RPMI7951 (cell line): ENCODE data around the gene DNAH2. TPM values are rescaled to one million over a fixed set of nuclear protein-coding genes. Genes with fewer than 3 reads are reported as not detected.

ENCODE experiments used
- DNase-seq: peaks from one replicate; pipeline ENCODE4 v3.0.0-alpha.2; 2012; ENCODE audit warnings: low read depth
- total RNA-seq: library from RNA; depleted of rRNA; stranded (reverse); fragments of >200 nt; shearing (Covaris generic); gene quantifications from 2 replicates; pipeline ENCODE4 v1.2.3, GENCODE V29; 2014

The DNAH2 gene
- total RNA-seq, 1 experiment from 2014 or later, result 3.2 TPM

DNA sequence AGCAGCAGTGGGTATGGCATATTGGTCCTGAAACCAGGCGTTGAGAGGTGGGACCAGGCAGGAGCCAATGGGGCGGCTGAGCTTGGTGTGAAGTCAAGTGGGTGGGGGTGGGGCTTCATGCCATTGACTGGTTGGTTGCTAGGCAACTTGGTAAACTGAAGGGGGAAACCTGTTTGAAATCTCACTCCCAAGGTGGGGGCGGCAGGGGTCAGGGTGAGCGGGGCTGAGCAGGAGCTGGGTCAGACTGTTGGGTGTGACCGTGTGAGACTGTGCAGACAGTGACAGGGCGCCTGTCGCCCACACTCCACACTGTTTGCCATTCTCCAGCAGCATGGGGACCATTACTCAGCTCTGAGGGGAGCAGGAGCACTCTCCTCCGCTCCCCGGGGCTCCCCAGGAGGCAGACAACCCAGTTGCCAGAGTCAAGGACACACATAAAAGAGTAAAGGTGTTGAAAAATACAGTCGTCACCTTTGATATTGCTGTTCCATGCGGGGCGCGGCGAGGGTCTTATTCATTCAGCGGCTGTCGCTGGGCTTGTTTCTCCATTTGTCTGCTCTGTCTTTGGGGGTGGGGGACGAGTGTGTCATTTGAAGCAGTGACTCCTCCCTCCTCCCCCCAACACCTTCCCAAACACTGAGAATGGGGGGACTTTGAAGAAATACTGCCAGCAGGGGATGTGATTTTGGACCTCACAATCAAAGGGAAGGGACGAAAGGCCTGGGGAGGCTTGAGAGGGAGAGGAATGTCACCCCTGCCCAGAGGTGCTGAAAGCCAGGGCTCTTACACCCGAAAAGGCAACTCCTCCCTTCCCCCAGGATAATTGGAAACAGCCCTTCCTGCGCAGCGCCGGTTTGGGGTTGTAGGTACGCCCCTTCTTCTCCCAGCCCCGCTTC, 13.7 kb upstream of the DNAH2 start:
- no peak for DNase-seq

DNA sequence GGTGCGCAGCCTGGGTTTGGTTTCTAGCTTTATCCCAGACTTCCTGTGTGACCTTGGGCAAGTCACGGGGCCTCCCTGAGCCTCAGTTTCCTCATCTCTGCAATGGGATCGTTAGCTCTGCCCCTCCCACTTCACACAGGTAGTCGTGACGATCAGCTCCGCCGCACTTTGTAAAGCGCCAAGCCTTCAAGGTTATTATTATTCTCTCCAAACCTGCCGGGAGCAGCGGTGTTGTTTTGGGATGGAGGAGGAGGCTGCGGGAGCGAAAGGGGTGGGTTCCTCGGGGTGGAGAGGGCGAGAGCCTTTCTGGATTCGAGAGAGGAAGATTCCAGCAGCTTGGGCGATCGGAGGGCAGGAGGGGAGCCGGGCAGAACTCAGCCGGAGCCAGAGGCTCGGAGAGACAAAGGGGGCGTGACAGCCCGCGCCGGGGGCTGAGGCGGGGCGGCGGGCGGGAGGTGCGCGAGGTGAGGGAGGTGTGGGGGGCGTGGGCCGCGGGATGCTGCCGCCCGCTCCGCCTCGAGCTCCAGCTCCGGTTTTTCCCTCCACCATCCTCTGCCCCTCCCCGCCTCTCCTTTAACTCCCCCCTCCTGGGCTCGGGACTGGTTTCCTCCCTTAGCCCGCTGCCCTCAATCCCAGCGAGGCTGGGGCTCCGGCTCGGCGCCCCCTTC, 12.8 kb upstream of the DNAH2 start, which contains the start of gene EFNB3:
EFNB3 (plus strand) TSS at position 602 of the 668 bp plus-strand sequence. CDS start 397 bp downstream, outside the sequence.
- no peak for DNase-seq

DNA sequence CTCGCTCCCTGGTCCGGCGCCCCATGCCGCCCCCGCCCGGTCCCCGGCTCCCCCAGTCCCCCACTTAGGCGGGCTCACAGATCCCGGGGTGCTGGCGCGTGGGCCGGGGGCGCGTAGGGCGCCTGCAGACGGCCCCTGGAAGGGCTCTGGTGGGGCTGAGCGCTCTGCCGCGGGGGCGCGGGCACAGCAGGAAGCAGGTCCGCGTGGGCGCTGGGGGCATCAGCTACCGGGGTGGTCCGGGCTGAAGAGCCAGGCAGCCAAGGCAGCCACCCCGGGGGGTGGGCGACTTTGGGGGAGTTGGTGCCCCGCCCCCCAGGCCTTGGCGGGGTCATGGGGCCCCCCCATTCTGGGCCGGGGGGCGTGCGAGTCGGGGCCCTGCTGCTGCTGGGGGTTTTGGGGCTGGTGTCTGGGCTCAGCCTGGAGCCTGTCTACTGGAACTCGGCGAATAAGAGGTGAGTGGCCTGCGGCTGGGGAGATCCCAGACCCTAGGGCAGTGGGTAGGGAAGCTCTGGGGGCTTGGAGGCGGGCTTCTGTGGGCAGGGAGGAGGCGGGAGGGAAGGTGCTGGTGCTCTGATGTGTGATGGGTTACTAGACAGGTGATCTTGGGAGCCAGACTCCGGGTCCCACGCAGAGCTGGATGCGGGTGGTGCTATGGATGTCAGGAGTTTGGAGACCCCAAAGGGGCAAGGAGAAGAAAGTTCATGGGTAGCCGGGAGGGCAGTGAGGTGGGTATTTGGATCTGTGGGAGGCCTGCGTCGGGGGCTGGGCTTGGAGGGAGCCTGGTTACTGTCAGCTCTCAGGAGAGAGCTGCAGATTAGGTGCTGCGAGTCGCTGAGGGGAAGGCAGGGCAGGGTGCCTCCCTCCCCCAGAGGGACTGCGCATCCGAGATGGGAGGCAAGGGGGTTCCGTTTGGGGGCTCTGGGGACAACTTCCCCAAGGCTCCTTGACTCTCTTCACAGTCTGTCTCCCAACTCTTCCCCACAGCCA, 12.0 kb upstream of the DNAH2 start:
- DNase-seq, result no peak

DNA sequence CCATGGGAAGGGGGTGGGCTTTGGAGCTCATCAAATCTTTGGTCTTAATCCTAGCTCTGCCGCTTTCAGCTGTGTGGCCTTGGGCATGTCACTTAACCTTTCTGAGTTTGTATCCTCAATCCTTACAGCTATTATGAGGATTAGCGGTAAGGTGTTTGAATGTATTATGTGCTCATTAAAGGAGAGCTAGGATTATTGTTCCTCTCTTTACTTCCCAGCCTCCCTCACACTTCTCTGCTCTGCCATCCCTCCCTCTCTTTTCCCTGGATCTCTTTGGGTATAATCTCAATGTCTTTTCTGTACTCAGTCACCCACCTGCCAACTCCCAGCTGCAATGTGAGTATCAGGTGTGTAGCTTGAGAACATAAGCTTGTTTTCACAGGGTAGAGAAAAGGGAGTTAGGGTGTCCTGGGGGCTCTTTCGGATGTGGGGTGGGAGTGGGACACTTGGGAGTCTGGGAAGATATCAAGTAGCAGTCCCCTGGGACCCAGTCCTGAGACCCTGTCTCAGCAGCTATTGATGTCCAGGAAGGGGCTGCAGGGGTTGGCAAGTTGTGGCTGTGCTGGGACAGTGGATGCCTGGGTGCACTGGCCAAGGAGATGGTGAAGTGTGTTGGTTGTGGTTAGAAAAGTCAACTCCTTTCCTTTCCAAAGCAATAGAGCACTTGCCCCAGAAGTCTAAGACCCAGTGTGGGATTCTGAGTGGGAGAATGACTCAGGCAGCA, 10.8 kb upstream of the DNAH2 start:
- DNase-seq, result no peak

DNA sequence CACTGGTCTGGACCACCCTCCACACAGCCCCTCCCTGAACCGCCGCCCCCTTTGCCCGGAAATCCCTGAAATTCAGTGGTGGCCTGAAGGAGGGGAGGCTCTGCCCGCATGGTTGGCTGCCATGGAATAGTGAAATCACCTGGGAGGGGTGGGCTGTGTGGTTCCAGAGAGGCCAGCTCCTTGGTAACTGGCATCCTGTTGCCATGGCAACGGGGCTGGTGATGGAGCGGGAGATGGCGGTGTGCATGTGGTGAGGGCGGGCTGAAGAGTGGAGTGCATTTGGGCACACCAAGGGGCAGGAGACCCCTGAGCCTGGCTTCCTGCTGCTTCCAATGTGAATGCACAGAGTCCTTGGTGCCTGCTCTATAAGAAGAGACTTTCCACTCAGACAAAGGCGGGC, 10.1 kb upstream of the DNAH2 start:
- DNase-seq, result no peak

DNA sequence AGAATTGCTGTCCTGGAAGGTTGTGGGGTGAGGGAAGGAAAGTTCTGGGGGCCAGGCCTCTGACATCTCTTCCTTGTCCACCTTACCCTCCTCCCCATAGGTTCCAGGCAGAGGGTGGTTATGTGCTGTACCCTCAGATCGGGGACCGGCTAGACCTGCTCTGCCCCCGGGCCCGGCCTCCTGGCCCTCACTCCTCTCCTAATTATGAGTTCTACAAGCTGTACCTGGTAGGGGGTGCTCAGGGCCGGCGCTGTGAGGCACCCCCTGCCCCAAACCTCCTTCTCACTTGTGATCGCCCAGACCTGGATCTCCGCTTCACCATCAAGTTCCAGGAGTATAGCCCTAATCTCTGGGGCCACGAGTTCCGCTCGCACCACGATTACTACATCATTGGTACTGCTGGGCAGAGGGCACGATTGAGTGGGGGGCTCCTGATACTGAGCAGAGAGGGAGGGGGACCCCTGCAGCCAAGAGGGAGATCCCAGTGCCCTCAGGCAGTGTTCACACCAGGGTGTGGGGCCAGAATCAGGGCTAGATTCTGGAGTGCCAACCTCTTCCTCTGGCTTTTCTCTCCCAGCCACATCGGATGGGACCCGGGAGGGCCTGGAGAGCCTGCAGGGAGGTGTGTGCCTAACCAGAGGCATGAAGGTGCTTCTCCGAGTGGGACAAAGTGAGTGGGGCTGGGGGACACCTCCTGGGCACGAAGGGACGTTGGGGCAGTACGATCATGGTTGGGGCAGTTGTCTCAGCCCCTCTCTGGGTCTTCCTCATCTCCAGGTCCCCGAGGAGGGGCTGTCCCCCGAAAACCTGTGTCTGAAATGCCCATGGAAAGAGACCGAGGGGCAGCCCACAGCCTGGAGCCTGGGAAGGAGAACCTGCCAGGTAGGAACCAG, 9.4 kb upstream of the DNAH2 start:
- no peak for DNase-seq

DNA sequence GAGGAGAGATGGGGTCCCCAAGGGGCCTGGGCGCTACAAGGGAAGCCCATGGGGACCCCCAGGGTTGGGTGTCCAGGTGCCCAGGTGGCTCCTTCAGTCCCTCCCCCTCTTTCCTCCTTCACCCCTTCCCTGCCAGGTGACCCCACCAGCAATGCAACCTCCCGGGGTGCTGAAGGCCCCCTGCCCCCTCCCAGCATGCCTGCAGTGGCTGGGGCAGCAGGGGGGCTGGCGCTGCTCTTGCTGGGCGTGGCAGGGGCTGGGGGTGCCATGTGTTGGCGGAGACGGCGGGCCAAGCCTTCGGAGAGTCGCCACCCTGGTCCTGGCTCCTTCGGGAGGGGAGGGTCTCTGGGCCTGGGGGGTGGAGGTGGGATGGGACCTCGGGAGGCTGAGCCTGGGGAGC, 8.5 kb upstream of the DNAH2 start:
- DNase-seq, result no peak

DNA sequence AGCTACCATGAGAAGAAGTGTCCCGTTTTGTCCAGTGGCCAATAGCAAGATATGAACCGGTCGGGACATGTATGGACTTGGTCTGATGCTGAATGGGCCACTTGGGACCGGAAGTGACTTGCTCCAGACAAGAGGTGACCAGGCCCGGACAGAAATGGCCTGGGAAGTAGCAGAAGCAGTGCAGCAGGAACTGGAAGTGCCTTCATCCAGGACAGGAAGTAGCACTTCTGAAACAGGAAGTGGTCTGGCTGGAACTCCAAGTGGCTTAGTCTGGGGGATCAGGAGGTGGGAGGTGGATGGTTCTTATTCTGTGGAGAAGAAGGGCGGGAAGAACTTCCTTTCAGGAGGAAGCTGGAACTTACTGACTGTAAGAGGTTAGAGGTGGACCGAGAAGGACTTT, 7.2 kb upstream of the DNAH2 start:
- DNase-seq, result no peak

DNA sequence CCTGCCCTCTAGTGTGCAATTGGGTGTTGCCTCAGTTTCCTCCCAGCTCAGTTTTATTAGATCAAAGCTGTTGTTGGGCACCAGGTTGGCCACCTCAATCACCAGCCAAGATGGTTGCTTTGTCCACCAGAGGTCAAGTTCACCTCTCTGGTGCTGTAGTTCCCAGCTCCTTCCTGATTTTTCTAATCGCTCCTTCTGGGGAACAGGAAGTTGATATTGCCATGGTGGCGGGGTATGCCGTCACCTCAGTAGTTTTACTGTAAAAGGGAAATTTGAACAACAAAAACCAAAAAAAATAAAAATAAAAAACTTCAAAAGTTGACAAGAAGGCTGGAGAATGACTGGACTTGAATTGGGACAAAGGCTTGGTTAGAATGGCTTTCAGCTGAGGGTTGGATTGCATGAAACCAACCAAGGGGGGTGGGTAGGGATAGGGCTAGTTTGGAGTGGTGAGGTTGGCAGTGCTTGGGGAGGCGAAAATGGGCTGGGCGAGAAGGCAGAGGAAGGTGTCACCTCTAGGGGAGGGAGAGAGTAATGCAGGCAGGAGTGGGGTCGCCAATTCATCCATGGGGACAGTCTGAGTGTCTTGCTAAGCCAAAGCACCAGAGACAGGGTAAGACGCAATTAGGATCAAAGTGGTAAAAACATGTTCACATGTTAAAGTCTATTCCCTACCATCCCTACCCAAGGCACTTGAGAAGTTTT, 6.3 kb upstream of the DNAH2 start:
- DNase-seq, result no peak

DNA sequence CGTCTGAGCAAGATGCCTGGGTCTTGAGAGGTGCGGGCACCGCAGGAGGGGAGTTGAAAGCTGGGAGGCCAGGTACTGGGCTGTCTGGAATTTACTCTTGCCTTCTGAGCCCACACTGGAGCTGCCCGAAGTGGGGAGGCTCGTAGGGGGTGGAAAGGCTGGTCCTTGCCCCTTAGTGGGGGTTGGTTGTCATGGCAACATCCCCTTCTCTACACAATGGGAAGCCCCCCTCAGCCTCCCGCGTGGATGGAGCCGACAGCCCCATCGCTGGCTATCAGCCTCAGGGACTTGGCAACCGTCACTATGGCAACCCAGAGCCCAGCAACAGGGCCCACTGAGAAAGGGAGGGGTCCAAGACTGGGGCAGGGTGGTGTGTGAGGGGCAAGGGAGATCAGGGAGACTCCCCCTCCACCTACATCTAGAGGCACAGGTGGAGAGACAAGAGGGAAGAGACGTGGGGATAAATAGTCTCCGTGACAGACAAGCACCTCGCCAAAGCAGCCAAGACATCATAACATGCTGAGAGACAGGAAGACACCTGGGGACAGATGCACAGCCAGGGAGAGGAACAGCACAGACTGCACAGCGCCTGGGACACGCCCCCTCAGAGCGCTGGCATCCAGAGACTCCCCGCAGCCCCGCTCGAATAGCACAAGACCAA, 5.3 kb upstream of the DNAH2 start:
- no peak for DNase-seq

DNA sequence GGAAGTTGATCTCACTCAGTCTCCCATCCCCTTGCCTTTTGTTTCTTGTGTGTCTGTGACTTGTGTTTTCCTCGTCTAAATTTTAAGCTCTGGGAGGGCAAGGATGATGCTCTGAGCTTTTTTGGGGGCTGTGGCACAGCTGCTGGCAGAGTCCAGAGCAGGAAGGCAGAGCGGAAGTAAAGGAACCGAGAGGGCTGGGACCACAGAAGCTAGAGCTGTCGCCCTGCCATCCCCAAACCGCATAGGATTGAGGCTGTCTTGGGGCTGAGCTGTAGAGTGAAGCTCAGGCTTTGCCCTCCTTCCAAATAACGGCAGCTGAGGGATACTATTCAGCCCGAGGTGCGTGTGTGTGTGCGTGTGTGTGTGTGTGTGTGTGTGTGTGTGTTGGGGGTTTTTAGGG, 3.8 kb upstream of the DNAH2 start:
- no peak for DNase-seq

DNA sequence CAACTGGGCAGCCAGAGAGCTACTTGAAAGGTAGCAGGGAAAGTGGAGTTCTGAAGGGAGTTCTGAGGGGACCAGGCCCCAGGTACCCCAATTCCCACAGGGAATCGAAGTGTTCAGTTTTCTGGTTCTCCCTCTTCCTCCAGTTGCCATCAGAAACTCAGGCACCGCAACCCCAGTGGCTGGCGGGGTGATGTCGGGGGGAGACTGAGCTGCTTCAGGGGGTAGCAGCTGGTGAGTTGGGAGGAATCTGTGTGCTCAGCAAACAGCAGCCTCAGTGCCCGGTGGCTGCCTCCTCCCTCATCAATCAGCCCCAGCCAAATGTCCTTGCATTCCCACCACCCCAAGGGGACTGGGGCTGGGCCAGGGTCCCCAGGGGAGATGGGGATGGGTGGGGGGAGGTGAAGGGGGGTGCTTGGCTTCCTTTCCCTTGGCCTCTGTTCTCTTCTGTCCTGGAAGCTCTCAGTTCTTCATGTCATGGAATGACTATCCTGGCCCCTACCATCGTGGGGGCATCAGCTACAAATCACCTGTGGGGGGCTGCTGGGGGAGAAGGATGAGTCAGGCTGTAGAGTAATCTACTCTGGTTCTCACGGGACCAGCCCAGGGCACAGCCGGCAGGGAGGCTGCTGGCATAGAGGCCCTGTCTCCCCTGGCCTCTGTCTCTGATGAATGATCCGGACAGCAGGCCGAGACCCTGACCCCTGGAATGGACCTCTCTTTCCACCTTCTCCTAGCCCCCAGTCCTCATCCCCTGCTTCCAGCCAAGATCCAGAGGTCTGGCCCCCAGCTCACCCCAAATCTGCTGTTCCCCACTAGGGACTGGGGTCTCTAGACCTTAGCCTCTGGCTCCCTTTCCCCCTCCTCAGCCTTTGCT, 2.6 kb upstream of the DNAH2 start:
- DNase-seq, result no peak

DNA sequence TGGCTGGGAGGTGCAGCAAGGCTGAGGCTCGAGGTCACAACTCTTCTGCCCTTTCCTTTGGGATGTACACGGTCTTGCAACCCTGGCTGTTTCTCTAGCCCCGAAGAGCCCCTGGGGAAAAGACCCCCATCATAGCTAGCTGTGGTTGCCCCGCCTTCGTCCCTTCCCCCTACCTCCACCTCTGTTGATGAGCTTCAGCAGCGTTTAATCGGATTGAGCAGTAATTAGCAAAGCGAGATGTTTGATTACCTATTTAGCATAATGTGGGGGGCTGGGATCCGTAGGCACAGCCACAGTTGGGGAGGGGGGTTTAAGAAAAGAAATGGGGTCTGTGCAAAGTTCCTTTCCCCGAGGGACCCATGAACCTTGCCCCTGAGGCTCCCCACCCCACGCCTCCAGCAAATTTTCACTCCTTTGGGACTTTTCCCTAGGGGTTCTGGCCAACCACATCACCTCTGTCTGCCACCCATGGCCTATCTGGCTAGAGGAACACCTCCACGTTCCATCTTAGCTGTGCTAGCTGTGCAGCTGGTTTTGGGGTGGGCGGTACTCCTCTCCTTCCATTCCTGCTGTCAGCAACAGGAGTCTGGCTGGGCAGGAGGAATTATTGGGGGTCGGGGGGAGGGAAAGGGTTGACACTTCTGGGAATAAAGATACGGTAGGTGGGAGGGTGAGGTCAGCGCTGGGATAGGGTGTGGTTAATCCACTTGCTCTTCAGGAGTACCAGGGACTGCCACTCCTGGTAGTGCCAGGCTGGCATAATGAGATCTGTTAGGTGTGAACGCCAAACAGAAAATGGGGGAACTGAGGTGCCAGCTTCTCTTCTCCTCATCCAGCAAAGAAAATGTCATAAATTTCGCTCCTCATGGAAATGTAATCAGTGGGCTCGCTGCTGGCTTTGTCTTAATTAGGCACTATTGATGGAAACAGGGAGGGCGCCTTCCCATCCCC, 1.3 kb upstream of the DNAH2 start:
- no peak for DNase-seq

DNA sequence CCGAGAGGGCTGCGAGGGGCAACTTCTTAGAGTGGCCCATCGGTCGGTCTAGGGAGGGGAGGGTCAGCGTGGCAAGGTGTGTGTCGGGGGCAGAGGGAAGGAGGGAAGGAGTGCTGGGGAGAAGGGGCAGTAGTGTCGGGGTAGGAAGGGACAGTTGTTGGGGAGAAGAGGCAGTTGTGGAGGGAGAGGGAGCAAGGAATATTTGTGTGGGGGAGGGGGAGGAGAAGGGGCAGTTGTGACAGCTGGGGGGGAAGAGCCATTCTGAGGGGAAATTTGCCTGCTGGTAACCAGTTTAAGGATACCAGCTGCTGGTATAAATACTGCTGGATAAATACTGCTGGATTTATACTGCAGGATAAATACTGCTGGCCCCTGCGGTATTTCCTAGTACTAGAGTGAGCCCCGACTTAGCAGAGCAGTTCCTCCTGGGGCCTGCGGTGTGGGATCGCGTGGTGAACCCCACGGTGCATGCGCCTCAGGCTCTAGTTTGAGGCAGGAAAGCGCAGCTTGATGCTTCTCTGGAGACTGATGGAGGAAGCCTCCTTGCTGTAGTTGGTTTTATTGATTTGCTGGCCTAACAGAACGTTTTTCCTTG, 309 bp downstream of the DNAH2 start:
- no peak for DNase-seq

DNA sequence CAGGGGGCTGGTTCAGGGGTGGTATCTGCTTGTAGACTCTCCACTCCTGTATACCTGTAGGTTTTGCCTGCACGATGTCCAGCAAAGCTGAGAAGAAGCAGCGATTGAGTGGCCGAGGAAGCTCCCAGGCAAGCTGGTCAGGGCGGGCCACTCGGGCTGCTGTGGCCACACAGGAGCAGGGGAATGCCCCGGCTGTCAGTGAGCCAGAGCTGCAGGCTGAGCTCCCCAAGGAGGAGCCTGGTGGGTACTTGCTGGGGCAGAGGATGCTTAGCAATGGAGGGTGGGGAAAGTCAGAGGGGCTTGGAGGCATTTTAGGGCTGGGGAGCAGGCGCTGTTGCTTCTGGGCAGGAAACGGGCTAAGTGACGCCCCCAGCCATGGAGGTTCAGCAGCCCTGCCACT, 2.1 kb downstream of the DNAH2 start:
- no peak for DNase-seq

DNA sequence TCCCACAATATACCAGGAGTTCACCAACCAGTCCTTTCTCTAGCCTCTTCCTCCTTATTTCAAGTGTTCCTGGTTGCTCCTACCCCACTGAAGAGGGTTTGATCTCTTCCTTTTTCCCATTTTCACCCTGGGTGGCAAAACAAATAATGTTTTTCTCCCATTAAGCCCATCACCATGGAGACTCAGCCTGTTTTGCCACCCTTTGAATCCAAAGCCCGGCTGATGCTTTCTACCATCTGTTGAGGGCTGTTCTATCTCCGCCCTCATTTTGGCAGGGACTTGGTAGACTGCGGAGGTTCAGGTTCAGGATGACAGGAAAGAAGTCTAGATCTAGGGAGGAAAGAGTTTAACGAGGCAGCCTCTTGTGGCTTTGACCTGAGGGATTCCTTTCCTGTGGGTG, 2.6 kb downstream of the DNAH2 start:
- DNase-seq, result no peak
